ENCODE results near the gene PXT1.

The PXT1 gene

GRCh38 chr6:36346486-36347273 is 96.0 kb downstream of the PXT1 start:
- Histone ChIP-seq H2AFZ (ENCODE audit: low read depth) (no peak overlapping the region), H3K79me2 (ENCODE audit: insufficient read depth, low read depth) (no peaks in the 10 kb centered on the region), H3K4me1 (ENCODE audit: low read depth, poor library complexity, severe bottlenecking) (peaks cover 19% of the 10 kb centered on the region), H3K4me2 (no peak overlapping the region), H3K9ac (no peak overlapping the region), H3K36me3 (ENCODE audit: insufficient read depth) (no peaks in the 10 kb centered on the region), H3K27ac (no peak overlapping the region), H3K27me3 (ENCODE audit: insufficient read depth, low read depth) (no peaks in the 10 kb centered on the region), H3K4me3 (IDR thresholded peaks at IDR 0.05; ENCODE audit: insufficient read depth, low read depth, low read length) (no peak overlapping the region), H4K20me1 (ENCODE audit: insufficient read depth) (no peaks in the 10 kb centered on the region)
- TF ChIP-seq, protein P1, sequence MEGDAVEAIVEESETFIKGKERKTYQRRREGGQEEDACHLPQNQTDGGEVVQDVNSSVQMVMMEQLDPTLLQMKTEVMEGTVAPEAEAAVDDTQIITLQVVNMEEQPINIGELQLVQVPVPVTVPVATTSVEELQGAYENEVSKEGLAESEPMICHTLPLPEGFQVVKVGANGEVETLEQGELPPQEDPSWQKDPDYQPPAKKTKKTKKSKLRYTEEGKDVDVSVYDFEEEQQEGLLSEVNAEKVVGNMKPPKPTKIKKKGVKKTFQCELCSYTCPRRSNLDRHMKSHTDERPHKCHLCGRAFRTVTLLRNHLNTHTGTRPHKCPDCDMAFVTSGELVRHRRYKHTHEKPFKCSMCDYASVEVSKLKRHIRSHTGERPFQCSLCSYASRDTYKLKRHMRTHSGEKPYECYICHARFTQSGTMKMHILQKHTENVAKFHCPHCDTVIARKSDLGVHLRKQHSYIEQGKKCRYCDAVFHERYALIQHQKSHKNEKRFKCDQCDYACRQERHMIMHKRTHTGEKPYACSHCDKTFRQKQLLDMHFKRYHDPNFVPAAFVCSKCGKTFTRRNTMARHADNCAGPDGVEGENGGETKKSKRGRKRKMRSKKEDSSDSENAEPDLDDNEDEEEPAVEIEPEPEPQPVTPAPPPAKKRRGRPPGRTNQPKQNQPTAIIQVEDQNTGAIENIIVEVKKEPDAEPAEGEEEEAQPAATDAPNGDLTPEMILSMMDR (conservative IDR thresholded peaks at IDR 0.05; ENCODE audit: low read depth, low read length), result no peak

DNA sequence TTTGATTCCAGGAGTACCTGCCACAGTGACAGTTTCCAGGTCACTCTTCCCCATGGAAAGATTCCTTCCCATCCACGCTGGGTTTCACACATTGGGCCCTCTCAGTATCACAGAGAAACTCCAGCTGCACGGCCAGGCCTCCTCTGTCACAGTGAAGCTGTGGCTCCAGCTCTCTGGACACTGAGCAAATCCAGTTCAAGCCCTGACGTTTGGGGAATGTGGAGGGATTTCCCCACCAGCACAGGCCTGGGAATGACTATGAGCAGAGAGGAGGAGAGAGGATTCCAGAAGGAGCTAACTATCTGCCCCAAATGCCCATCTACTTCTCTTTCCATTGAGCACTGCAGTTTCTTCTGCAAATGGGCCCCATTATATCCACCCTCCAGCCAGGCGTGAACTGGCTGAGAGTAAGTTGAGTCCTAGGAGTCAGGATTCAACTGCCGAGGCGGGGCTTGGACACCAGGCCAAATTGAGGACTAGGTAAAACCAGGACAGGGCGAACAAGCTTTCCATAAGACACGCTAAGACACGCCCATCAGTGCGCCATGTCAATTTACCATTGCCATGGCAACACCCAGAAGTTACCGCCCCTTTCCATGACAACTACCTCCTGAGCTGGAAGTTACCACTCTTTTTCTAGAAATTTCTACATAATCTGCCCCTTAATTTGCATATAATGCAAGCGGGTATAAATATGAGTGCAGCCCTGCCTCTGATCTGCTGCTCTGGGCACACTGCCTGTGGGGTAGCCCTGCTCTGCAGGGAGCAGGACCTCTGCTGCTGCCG is 96.8 kb downstream of the PXT1 start:
- peaks cover 19% of the 10 kb centered on the region for H3K4me1 ChIP-seq (ENCODE audit: low read depth, poor library complexity, severe bottlenecking)
- H2AFZ ChIP-seq (ENCODE audit: low read depth), result no peak overlapping the region
- no peaks in the 10 kb centered on the region for H3K36me3 ChIP-seq (ENCODE audit: insufficient read depth)
- no peaks in the 10 kb centered on the region for H3K79me2 ChIP-seq (ENCODE audit: insufficient read depth, low read depth)
- no peak overlapping the region for H3K27ac ChIP-seq
- H3K4me3 ChIP-seq (IDR thresholded peaks at IDR 0.05; ENCODE audit: insufficient read depth, low read depth, low read length), result no peak overlapping the region
- H3K27me3 ChIP-seq (ENCODE audit: insufficient read depth, low read depth), result no peaks in the 10 kb centered on the region
- H3K9ac ChIP-seq, result no peak overlapping the region
- H3K4me2 ChIP-seq, result no peak overlapping the region
- TF ChIP-seq, protein P1 (conservative IDR thresholded peaks at IDR 0.05; ENCODE audit: low read depth, low read length), result no peak
- no peaks in the 10 kb centered on the region for H4K20me1 ChIP-seq (ENCODE audit: insufficient read depth)

- H3K9ac ChIP-seq, result no peak overlapping the region
Measured at GRCh38 chr6:36343109-36343680, 99.5 kb downstream of the PXT1 start.

More at GRCh38 chr6:36343109-36343680, 99.5 kb downstream of the PXT1 start:
- H3K4me2 ChIP-seq, result no peak overlapping the region
- no peaks in the 10 kb centered on the region for H3K36me3 ChIP-seq (ENCODE audit: insufficient read depth)
- no peak overlapping the region for H3K27ac ChIP-seq
- no peaks in the 10 kb centered on the region for H4K20me1 ChIP-seq (ENCODE audit: insufficient read depth)
- no peak overlapping the region for H3K4me3 ChIP-seq (IDR thresholded peaks at IDR 0.05; ENCODE audit: insufficient read depth, low read depth, low read length)
- H3K27me3 ChIP-seq (ENCODE audit: insufficient read depth, low read depth), result no peaks in the 10 kb centered on the region
- no peaks in the 10 kb centered on the region for H3K79me2 ChIP-seq (ENCODE audit: insufficient read depth, low read depth)
- TF ChIP-seq, protein P1 (conservative IDR thresholded peaks at IDR 0.05; ENCODE audit: low read depth, low read length), result no peak
- H3K4me1 ChIP-seq (ENCODE audit: low read depth, poor library complexity, severe bottlenecking), result no peaks in the 10 kb centered on the region
- no peak overlapping the region for H2AFZ ChIP-seq (ENCODE audit: low read depth)

Data from KMS-11 (cell line).